ENCODE measurements around the gene SLC35A1. TPM values are rescaled to one million over a fixed set of nuclear protein-coding genes. Genes with fewer than 3 reads are reported as not detected.

The SLC35A1 gene, protein sequence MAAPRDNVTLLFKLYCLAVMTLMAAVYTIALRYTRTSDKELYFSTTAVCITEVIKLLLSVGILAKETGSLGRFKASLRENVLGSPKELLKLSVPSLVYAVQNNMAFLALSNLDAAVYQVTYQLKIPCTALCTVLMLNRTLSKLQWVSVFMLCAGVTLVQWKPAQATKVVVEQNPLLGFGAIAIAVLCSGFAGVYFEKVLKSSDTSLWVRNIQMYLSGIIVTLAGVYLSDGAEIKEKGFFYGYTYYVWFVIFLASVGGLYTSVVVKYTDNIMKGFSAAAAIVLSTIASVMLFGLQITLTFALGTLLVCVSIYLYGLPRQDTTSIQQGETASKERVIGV
- 48.9 TPM for total RNA-seq
- long read RNA-seq, transcript SLC35A1-201 (8 exons, 1,851 nt) = major isoform, 56 of 60 reads
- long read RNA-seq, partial matches to known transcripts = 3 of 60 reads
- long read RNA-seq, other reads (novel, unspliced or antisense) = 1 of 60 reads

DNA sequence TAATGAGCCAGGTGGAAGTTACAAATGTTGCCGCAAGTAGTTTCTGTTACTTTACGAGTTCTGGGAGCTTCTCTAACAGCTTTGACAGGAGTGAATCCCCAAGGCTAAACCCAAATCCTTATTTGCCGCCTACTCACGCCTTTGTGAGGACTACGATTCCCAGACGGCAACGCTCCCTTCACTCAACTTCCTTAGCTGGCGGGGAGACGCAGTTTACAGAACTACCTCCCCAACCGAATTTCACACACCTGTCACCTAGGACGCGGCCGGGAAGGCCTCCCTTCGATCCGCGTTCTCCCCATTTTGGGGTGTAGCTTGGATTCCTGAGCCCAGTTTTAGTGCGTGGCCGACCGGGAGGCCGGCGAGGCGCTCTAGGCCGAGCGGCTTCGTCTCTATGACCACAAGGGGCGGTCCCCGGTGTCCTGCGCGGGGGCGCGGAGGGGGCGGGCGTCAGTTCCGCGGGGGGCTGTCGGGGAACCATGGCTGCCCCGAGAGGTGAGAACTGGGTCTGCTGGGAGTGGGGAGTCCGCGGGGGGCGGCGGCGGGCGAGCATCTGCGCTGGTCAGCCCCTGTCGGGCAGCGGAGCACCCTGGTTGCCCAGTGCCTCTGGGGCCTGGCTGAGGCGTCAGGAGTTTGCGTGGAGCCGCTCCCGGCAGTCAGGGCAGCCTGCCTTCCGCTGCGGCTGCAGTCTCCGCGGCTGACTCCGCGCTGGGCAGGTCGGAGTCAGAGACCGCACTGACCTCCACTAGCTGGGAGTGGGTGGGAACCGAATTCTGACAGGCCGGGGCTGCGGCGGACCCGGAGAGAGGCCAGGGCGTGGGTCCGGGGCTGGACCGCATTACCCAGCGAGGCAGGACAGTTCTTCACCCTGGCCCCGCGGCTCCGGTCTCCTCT, at the start of gene SLC35A1:
Gene SLC35A1 (plus strand): TSS at position 450 of the 894 bp plus-strand sequence. CDS start 30 bp downstream, at position 480.
- Histone ChIP-seq H3K4me3 (peak within 1 kb of the TSS; percentile 93), H3K4me1 (peaks cover 22% of the 10 kb centered on the region), H3K36me3 (peaks cover 6% of the 10 kb centered on the region), H3K9me3 (no peaks in the 10 kb centered on the region), H3K27ac (peak within 1 kb of the TSS; percentile 95), H3K27me3 (no peaks in the 10 kb centered on the region)
- ATAC-seq = peak; percentile 99
- intact Hi-C loops (cut with DNase I) = no loop called here
- peak; percentile 95 for DNase-seq
- TF ChIP-seq, protein P1, sequence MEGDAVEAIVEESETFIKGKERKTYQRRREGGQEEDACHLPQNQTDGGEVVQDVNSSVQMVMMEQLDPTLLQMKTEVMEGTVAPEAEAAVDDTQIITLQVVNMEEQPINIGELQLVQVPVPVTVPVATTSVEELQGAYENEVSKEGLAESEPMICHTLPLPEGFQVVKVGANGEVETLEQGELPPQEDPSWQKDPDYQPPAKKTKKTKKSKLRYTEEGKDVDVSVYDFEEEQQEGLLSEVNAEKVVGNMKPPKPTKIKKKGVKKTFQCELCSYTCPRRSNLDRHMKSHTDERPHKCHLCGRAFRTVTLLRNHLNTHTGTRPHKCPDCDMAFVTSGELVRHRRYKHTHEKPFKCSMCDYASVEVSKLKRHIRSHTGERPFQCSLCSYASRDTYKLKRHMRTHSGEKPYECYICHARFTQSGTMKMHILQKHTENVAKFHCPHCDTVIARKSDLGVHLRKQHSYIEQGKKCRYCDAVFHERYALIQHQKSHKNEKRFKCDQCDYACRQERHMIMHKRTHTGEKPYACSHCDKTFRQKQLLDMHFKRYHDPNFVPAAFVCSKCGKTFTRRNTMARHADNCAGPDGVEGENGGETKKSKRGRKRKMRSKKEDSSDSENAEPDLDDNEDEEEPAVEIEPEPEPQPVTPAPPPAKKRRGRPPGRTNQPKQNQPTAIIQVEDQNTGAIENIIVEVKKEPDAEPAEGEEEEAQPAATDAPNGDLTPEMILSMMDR (IDR thresholded peaks at IDR 0.05) = peak; percentile 37

DNA sequence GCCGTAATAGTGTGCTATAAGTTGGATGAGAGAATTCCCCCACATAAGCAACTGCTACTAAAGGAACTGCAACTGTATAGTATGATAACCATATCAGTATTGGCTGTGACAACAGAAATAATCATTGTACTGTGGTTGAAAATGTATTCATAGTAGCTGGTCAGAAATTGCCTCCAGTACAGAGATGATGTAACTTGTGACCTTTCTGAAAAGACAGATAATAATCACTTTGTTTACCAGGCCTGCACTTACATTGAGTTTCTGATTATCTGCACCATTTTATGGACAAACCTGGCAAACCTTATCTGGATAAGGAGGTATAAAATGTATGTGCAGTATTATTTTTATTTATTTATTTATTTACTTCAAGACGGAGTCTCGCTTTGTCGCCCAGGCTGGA, 46.0 kb upstream of the SLC35A1 start:
- Histone ChIP-seq H3K36me3 (no peaks in the 10 kb centered on the region), H3K9me3 (no peaks in the 10 kb centered on the region), H3K4me1 (no peaks in the 10 kb centered on the region), H3K4me3 (no peak overlapping the region), H3K27ac (no peak overlapping the region), H3K27me3 (no peaks in the 10 kb centered on the region)
- DNase-seq = no peak
- ATAC-seq = no peak
- intact Hi-C loops (cut with DNase I) = no loop called here
- TF ChIP-seq, protein P1 (IDR thresholded peaks at IDR 0.05) = no peak

DNA sequence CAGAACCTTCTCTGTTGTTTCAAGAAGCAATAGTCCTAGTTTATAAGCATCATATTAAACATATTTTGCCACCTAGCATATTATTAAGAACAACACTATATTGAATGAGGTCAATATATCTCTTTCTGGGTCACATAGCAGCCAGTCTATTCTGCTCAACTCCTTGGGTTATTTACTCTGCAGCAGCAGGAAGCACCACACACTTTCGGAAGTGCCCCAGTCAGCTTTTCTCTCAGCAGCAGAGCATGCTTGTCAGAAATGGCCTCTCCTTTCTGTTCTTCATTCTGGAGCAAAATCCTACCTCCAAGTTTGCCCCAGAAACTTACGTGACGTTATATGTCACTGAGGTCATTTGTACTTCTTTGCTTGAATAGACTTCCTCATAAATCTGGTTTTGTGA, 42.3 kb upstream of the SLC35A1 start:
- intact Hi-C loops (cut with DNase I) = no loop called here
- TF ChIP-seq, protein P1 (IDR thresholded peaks at IDR 0.05) = no peak
- no peak overlapping the region for H3K27ac ChIP-seq

DNA sequence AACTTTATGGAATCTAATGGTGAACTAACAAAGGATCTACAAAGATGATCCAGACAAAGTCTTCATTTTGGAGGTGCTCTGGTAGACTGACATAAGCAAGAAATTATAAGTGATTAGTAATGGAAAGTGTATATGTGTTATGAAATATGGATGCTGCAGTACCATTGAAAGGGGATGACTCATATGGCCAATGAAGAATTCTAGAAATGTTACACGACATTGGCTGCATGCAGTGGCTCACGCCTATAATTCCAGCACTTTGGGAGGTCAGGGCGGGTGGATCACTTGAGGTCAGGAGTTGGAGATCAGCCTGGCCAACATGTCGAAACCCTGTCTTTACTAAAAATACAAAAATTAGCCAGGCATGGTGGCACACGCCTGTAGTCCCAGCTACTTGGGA, 41.5 kb upstream of the SLC35A1 start:
- Histone ChIP-seq H3K27ac (no peak overlapping the region), H3K4me1 (no peaks in the 10 kb centered on the region), H3K4me3 (no peak overlapping the region), H3K27me3 (no peaks in the 10 kb centered on the region), H3K36me3 (no peaks in the 10 kb centered on the region), H3K9me3 (no peaks in the 10 kb centered on the region)
- TF ChIP-seq, protein P1 (IDR thresholded peaks at IDR 0.05) = no peak
- no peak for DNase-seq
- intact Hi-C loops (cut with DNase I) = no loop called here
- no peak for ATAC-seq

More for the DNA sequence above, 42.3 kb upstream of the SLC35A1 start:
- DNase-seq (no peak), ATAC-seq (no peak)
- H3K9me3 ChIP-seq = no peaks in the 10 kb centered on the region
- no peaks in the 10 kb centered on the region for H3K4me1 ChIP-seq
- H3K4me3 ChIP-seq = no peak overlapping the region
- no peaks in the 10 kb centered on the region for H3K36me3 ChIP-seq
- H3K27me3 ChIP-seq = no peaks in the 10 kb centered on the region

DNA sequence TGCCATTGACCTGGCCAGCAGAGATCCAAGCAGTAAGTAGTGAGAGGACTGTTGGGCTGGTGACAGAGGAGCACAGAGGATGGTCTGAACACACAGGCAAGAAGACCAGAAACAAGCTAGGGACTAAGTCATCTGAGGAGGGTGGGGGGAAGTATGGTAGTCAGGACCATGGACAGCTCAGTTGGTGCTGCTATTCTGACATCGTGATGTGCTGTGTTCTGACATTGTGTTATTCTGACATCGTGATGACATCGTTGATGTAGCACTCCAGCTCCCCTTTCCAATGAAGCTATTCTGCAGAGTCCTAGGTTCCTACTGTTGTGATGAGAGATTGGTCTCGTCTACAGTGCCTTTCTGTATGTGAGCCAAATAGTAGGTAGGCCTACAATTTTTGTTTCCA, 36.3 kb upstream of the SLC35A1 start:
- Histone ChIP-seq H3K4me3 (no peak overlapping the region), H3K36me3 (no peaks in the 10 kb centered on the region), H3K4me1 (no peaks in the 10 kb centered on the region), H3K27ac (no peak overlapping the region), H3K27me3 (no peaks in the 10 kb centered on the region), H3K9me3 (no peaks in the 10 kb centered on the region)
- DNase-seq (no peak), ATAC-seq (peak; percentile 85)
- TF ChIP-seq, protein P1 (IDR thresholded peaks at IDR 0.05) = no peak
- intact Hi-C loops (cut with DNase I) = no loop called here
